Cardiac muscle cell (in vitro differentiated cells and primary cell): ENCODE measurements around the gene RCVRN. TPM values are rescaled to one million over a fixed set of nuclear protein-coding genes. Genes with fewer than 3 reads are reported as not detected.

Experiments used
- DNase-seq, 2 donors: peaks; one replicate each; pipeline versions ENCODE4 v3.0.0 to v3.0.0-alpha.2; 2010 to 2017; ENCODE audit warnings: low read depth in 1 of 2, low spot score in 1 of 2
- H3K27ac ChIP-seq: fragments of 200-600 bp; sonication (generic); 2 replicates; pipeline ENCODE4 v1.5.1; 2016
- H3K27me3 ChIP-seq: fragments of 200-600 bp; sonication (generic); 2 replicates; pipeline ENCODE4 v1.6.0; 2016; ENCODE audit warnings: control low read depth
- H3K36me3 ChIP-seq: fragments of 200-600 bp; sonication (generic); 2 replicates; pipeline ENCODE4 v1.5.1; 2016; ENCODE audit warnings: control low read depth
- H3K4me1 ChIP-seq: fragments of 200-600 bp; sonication (generic); 2 replicates; pipeline ENCODE4 v1.8.1; 2017; ENCODE audit warnings: low read depth, mild to moderate bottlenecking, mixed run types
- H3K4me3 ChIP-seq: fragments of 200-600 bp; sonication (generic); 2 replicates; pipeline ENCODE4 v1.5.1; 2016; ENCODE audit warnings: mild to moderate bottlenecking
- H3K9me3 ChIP-seq: fragments of 200-600 bp; sonication (generic); 2 replicates; pipeline ENCODE4 v1.5.1; 2017; ENCODE audit warnings: low read depth, mild to moderate bottlenecking, control low read depth
- CTCF ChIP-seq: IDR thresholded peaks from 2 replicates; pipeline ENCODE4 v1.5.1; 2012; ENCODE audit warnings: low read depth, mild to moderate bottlenecking, low read length
- polyA plus RNA-seq: library from polyadenylated mRNA; unstranded; fragments of >200 nt; fragmentation: Nextera tagmentation; extraction: Ambion mirVana; gene quantifications from 2 replicates; pipeline ENCODE4 v1.2.1, GENCODE V29; 2016
- total RNA-seq: library from RNA; depleted of rRNA; stranded (reverse); fragments of >200 nt; gene quantifications from 2 replicates; pipeline ENCODE4 v1.2.3, GENCODE V29; 2016

Gene RCVRN
- total and polyA plus RNA-seq, 2 experiments from 2014 or later: 0.06 TPM; not detected in 1

GRCh38 chr17:9916108-9916507, 11.0 kb upstream of the RCVRN start:
- Histone ChIP-seq H3K4me3 (no peak overlapping the region), H3K9me3 (no peaks in the 10 kb centered on the region), H3K27me3 (no peaks in the 10 kb centered on the region), H3K36me3 (no peaks in the 10 kb centered on the region), H3K4me1 (peaks cover 6% of the 10 kb centered on the region), H3K27ac (no peak overlapping the region)
- TF ChIP-seq CTCF: no peak
- DNase-seq: no peak

- Histone ChIP-seq H3K4me1 (peaks cover 6% of the 10 kb centered on the region), H3K9me3 (no peaks in the 10 kb centered on the region), H3K27ac (no peak overlapping the region), H3K4me3 (no peak overlapping the region), H3K27me3 (no peaks in the 10 kb centered on the region), H3K36me3 (no peaks in the 10 kb centered on the region)
- no peak for TF ChIP-seq CTCF
- DNase-seq: no peak
Observed at GRCh38 chr17:9913476-9913875, 8.4 kb upstream of the RCVRN start.

- Histone ChIP-seq H3K4me1 (no peaks in the 10 kb centered on the region), H3K9me3 (no peaks in the 10 kb centered on the region), H3K27ac (no peak overlapping the region), H3K4me3 (no peak overlapping the region), H3K36me3 (no peaks in the 10 kb centered on the region), H3K27me3 (no peaks in the 10 kb centered on the region)
- no peak for TF ChIP-seq CTCF
- no peak for DNase-seq
Observed at GRCh38 chr17:9912121-9913099, 7.3 kb upstream of the RCVRN start.

GRCh38 chr17:9911089-9911488, 6.0 kb upstream of the RCVRN start:
- Histone ChIP-seq H3K27me3 (no peaks in the 10 kb centered on the region), H3K27ac (no peak overlapping the region), H3K4me1 (no peaks in the 10 kb centered on the region), H3K36me3 (no peaks in the 10 kb centered on the region), H3K9me3 (no peaks in the 10 kb centered on the region), H3K4me3 (no peak overlapping the region)
- no peak for DNase-seq
- TF ChIP-seq CTCF: no peak

GRCh38 chr17:9908649-9909042, 3.6 kb upstream of the RCVRN start:
- TF ChIP-seq CTCF: no peak
- Histone ChIP-seq H3K4me1 (no peaks in the 10 kb centered on the region), H3K27me3 (no peaks in the 10 kb centered on the region), H3K27ac (no peak overlapping the region), H3K4me3 (no peak overlapping the region), H3K9me3 (no peaks in the 10 kb centered on the region), H3K36me3 (no peaks in the 10 kb centered on the region)
- DNase-seq: no peak
